Astrocyte (in vitro differentiated cells and primary cell): ENCODE measurements around the gene PTPA. TPM values are rescaled to one million over a fixed set of nuclear protein-coding genes. Genes with fewer than 3 reads are reported as not detected.
A peak's percentile ranks its signal among the peaks of the same experiment; 100 is the strongest.

ENCODE experiments used
- DNase-seq: peaks from one replicate; pipeline ENCODE4 v3.0.0-alpha.2; 2010; ENCODE audit warnings: low read depth
- FAIRE-seq: peaks from 2 replicates; lab custom pipeline; 2011; peaks lifted over from hg19 to GRCh38; lab: Jason Lieb, UNC
- H2AFZ ChIP-seq: 2 replicates; pipeline ENCODE4 v1.6.0; 2012; ENCODE audit warnings: low read depth, low read length, inconsistent platforms
- H3K27ac ChIP-seq: 2 replicates; pipeline ENCODE4 v1.5.1; 2011; ENCODE audit warnings: low read depth, low read length, inconsistent platforms
- H3K27me3 ChIP-seq: 2 replicates; pipeline ENCODE4 v1.6.0; 2011; ENCODE audit warnings: low read length, inconsistent platforms; ENCODE audit not compliant: insufficient read depth
- H3K36me3 ChIP-seq: 2 replicates; pipeline ENCODE4 v1.5.1; 2011; ENCODE audit warnings: low read length, inconsistent platforms; ENCODE audit not compliant: insufficient read depth
- H3K4me1 ChIP-seq: 2 replicates; pipeline ENCODE4 v1.5.1; 2011; ENCODE audit warnings: low read length, inconsistent platforms; ENCODE audit not compliant: insufficient read depth
- H3K4me2 ChIP-seq: 2 replicates; pipeline ENCODE4 v1.6.0; 2012; ENCODE audit warnings: low read length, inconsistent platforms
- H3K4me3 ChIP-seq: 2 replicates; pipeline ENCODE4 v1.5.1; 2011; ENCODE audit warnings: low read depth, mild to moderate bottlenecking, low read length, inconsistent platforms; ENCODE audit not compliant: insufficient read depth
- H3K79me2 ChIP-seq: 2 replicates; pipeline ENCODE4 v1.6.0; 2012; ENCODE audit warnings: mild to moderate bottlenecking, low read length, inconsistent platforms; ENCODE audit not compliant: insufficient read depth
- H3K9ac ChIP-seq: 2 replicates; pipeline ENCODE4 v1.6.0; 2012; ENCODE audit warnings: mild to moderate bottlenecking, low read length, inconsistent platforms
- H3K9me3 ChIP-seq: 2 replicates; pipeline ENCODE4 v1.5.1; 2012; ENCODE audit warnings: low read depth, mild to moderate bottlenecking, low read length, inconsistent platforms; ENCODE audit not compliant: insufficient read depth
- H4K20me1 ChIP-seq: 2 replicates; pipeline ENCODE4 v1.6.0; 2012; ENCODE audit warnings: low read length, inconsistent platforms; ENCODE audit not compliant: insufficient read depth
- H3K27ac Mint-ChIP-seq: one replicate; pipeline ENCODE4 v1.8.0; 2021; ENCODE audit warnings: mild to moderate bottlenecking, mixed read lengths; ENCODE audit not compliant: unreplicated experiment
- H3K27me3 Mint-ChIP-seq: one replicate; pipeline ENCODE4 v1.8.0; 2021; ENCODE audit warnings: low read depth, mixed read lengths; ENCODE audit not compliant: unreplicated experiment
- H3K36me3 Mint-ChIP-seq: one replicate; pipeline ENCODE4 v1.8.0; 2021; ENCODE audit warnings: low read depth, mixed read lengths; ENCODE audit not compliant: unreplicated experiment
- H3K4me1 Mint-ChIP-seq: one replicate; pipeline ENCODE4 v1.8.0; 2021; ENCODE audit warnings: low read depth, mixed read lengths; ENCODE audit not compliant: unreplicated experiment
- H3K4me3 Mint-ChIP-seq: one replicate; pipeline ENCODE4 v1.8.0; 2021; ENCODE audit warnings: mild to moderate bottlenecking, moderate library complexity, mixed read lengths; ENCODE audit not compliant: unreplicated experiment
- H3K9me3 Mint-ChIP-seq: one replicate; pipeline ENCODE4 v1.8.0; 2021; ENCODE audit warnings: mild to moderate bottlenecking, mixed read lengths; ENCODE audit not compliant: unreplicated experiment
- EZH2 ChIP-seq: IDR thresholded peaks from 2 replicates; pipeline ENCODE4 v1.6.1; 2012; ENCODE audit warnings: mild to moderate bottlenecking, low read length, inconsistent platforms; ENCODE audit not compliant: insufficient read depth
- total RNA-seq: library from RNA; stranded (reverse); gene quantifications from 2 replicates; pipeline ENCODE4 v1.2.1, GENCODE V29; 2021
- TF ChIP-seq, protein P1 (sequence below): IDR thresholded peaks from 2 replicates; pipeline ENCODE4 v1.5.1; 2011; ENCODE audit warnings: low read depth, mild to moderate bottlenecking, inconsistent platforms, low read length, moderate library complexity; ENCODE audit not compliant: insufficient read depth

The PTPA gene
- total RNA-seq, 1 donor from 2014 or later = 122 TPM

DNA sequence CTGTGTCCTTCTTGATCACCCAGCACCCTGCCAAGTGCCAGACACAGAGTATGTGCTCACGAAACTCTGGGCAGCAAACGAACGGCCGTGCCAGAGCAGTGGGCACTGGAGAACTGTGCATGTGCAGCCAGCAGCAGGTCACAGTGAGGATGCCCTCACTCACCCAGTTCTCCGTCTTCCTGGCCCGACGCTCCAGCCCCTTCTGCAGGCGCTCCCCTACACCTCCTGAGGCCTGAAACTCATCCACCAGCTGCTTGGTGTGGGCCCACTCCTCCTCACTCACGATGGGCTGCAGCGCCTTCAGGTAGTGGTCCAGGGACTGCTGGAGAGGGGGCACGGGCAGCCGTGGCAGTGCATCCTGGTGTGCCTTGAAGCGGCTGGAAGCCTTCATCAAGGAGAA lies 3.6 kb upstream of the PTPA start:
- Histone ChIP-seq H3K36me3 (peaks cover 3% of the 10 kb centered on the region), H3K79me2 (peaks cover 21% of the 10 kb centered on the region), H3K9ac (no peak overlapping the region), H3K4me2 (no peak overlapping the region), H3K27ac (no peak overlapping the region), H3K9me3 (no peaks in the 10 kb centered on the region), H3K4me1 (peaks cover 15% of the 10 kb centered on the region), H4K20me1 (peaks cover 18% of the 10 kb centered on the region), H2AFZ (no peak overlapping the region), H3K4me3 (no peak overlapping the region), H3K27me3 (no peaks in the 10 kb centered on the region)
- DNase-seq = no peak
- Mint-ChIP-seq H3K36me3 (peaks cover 10% of the 10 kb centered on the region), H3K27ac (no peak overlapping the region), H3K4me3 (no peak overlapping the region), H3K9me3 (no peaks in the 10 kb centered on the region), H3K27me3 (peaks cover 3% of the 10 kb centered on the region), H3K4me1 (peaks cover 2% of the 10 kb centered on the region)
- TF ChIP-seq, protein P1, sequence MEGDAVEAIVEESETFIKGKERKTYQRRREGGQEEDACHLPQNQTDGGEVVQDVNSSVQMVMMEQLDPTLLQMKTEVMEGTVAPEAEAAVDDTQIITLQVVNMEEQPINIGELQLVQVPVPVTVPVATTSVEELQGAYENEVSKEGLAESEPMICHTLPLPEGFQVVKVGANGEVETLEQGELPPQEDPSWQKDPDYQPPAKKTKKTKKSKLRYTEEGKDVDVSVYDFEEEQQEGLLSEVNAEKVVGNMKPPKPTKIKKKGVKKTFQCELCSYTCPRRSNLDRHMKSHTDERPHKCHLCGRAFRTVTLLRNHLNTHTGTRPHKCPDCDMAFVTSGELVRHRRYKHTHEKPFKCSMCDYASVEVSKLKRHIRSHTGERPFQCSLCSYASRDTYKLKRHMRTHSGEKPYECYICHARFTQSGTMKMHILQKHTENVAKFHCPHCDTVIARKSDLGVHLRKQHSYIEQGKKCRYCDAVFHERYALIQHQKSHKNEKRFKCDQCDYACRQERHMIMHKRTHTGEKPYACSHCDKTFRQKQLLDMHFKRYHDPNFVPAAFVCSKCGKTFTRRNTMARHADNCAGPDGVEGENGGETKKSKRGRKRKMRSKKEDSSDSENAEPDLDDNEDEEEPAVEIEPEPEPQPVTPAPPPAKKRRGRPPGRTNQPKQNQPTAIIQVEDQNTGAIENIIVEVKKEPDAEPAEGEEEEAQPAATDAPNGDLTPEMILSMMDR = no peak
- no peak for TF ChIP-seq EZH2
- FAIRE-seq = no peak

DNA sequence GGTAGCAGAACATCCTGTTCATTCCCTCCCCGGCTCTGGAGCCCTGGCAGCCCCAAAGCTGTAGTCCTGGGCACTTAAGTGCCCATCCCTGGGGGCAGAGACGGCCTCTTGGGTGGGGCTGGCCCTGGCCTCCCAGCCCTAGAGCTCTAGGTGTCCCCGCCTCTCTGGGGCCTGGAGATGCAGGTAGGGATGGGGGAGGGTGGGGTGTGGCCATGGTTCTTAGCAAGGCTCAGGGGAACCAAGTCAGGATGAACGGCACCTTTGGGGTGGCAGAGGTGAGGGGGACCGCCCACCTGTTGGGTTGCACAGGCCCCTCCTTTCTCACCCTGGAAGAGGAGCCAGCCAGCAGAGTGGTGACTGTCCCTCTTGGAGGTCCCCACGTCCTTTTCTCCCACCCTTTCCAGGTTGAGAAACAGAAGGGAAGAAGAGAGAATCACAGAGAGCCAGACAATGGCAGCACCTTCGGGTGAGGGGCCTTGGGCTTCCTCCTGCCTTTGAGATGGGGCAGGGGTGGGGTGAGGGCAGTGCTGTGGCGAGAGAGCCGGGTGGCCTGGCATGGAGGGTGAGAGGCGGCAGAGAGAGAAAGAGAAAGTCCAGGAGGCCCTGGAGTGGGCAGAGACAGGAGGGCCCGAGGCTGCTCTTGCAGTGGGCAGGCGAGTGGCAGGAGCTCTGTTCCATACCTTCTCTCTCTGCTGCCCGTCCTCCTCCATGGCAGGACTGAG lies 3.0 kb upstream of the PTPA start:
- Mint-ChIP-seq H3K36me3 (peaks cover 10% of the 10 kb centered on the region), H3K27ac (peak overlapping the region; percentile 34), H3K4me3 (peak overlapping the region; percentile 60), H3K9me3 (no peaks in the 10 kb centered on the region), H3K27me3 (peaks cover 3% of the 10 kb centered on the region), H3K4me1 (peaks cover 2% of the 10 kb centered on the region)
- no peak overlapping the region for H3K27ac ChIP-seq
- no peaks in the 10 kb centered on the region for H3K9me3 ChIP-seq
- peaks cover 15% of the 10 kb centered on the region for H3K4me1 ChIP-seq
- no peak overlapping the region for H3K9ac ChIP-seq
- DNase-seq = no peak
- no peak for TF ChIP-seq EZH2
- TF ChIP-seq, protein P1 = no peak
- H3K27me3 ChIP-seq = no peaks in the 10 kb centered on the region
- H3K79me2 ChIP-seq = peaks cover 26% of the 10 kb centered on the region
- H3K4me3 ChIP-seq = no peak overlapping the region
- H3K4me2 ChIP-seq = no peak overlapping the region
- no peak for FAIRE-seq
- H2AFZ ChIP-seq = no peak overlapping the region
- peaks cover 19% of the 10 kb centered on the region for H4K20me1 ChIP-seq
- peaks cover 3% of the 10 kb centered on the region for H3K36me3 ChIP-seq
